ENCODE data around the gene P2RY13.

The P2RY13 gene

GRCh38 chr3:151293127-151293526 is 36.2 kb downstream of the P2RY13 start:
- H3K4ac ChIP-seq (ENCODE audit: low read length): no peak overlapping the region
- H3K9ac ChIP-seq (ENCODE audit: low read depth, low read length, poor library complexity): no peak overlapping the region
- H3K9me3 ChIP-seq (replicated peaks in 1 of 2; ENCODE audit: control insufficient read depth in 2 of 2, insufficient read depth in 1 of 2, low read depth in 1 of 2, low read length in 2 of 2): no peaks in the 10 kb centered on the region
- WGBS, 2 donors (ENCODE audit: extremely low coverage in 2 of 2, insufficient read length in 2 of 2, insufficient replicate concordance in 1 of 2): no CpG with 5 or more reads among the region's 6 CpGs
- no peak overlapping the region for H3K14ac ChIP-seq (ENCODE audit: low read length)
- H2BK120ac ChIP-seq (ENCODE audit: low read depth, low read length): no peak overlapping the region
- H2BK15ac ChIP-seq (ENCODE audit: low read length): no peak overlapping the region
- no peak overlapping the region for H2BK5ac ChIP-seq (ENCODE audit: low read length)
- H3K79me1 ChIP-seq (ENCODE audit: low read depth, low read length): no peaks in the 10 kb centered on the region
- no peak overlapping the region for H2AK5ac ChIP-seq (ENCODE audit: low read depth, low read length)
- H3K4me1 ChIP-seq (ENCODE audit: control insufficient read depth in 2 of 2, insufficient read depth in 1 of 2, low read depth in 1 of 2, low read length in 2 of 2): peaks cover 0 to 1% of the 10 kb centered on the region in 2 donors
- no peak overlapping the region for H2AFZ ChIP-seq (ENCODE audit: low read length)
- no peaks in the 10 kb centered on the region for H3K36me3 ChIP-seq (replicated peaks in 1 of 2; ENCODE audit: control insufficient read depth in 2 of 2, insufficient read depth in 2 of 2, low read length in 2 of 2)
- no peak overlapping the region for H3K27ac ChIP-seq (replicated peaks; ENCODE audit: low read length)
- H2BK12ac ChIP-seq (ENCODE audit: low read length): no peak overlapping the region
- no peak overlapping the region for H3K4me2 ChIP-seq (ENCODE audit: insufficient read depth, low read length, poor library complexity, severe bottlenecking)
- H3K27me3 ChIP-seq (ENCODE audit: control insufficient read depth in 3 of 3, insufficient read depth in 3 of 3, low read depth in 1 of 3, low read length in 3 of 3): no peaks in the 10 kb centered on the region
- H3K23ac ChIP-seq (ENCODE audit: low read depth, low read length, poor library complexity): no peak overlapping the region
- H4K91ac ChIP-seq (ENCODE audit: low read depth, low read length, poor library complexity): no peak overlapping the region
- no peak for DNase-seq (ENCODE audit: low spot score)
- no peak overlapping the region for H4K8ac ChIP-seq (ENCODE audit: low read depth, low read length)
- no peak overlapping the region for H3K18ac ChIP-seq (ENCODE audit: low read length)
- H3K4me3 ChIP-seq (ENCODE audit: low read length in 2 of 2): no peak overlapping the region

DNA sequence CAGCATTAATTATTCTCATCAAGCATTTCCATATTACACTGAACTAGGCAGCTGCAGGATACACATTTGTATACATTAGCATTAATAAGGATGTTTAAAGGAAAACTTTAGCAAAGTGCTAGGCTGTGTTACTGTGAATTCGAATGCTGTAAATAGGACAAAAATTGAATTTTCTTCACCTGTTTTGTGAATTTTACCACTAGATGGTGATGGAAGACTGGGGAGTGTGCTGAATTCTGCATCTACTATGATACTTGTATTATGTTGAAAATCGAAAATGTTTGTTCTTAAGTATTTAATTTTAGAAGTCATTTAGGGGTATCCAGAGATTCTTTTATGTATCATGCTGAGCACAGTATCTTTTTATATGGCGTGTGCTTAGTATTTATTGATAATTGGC is 38.7 kb downstream of the P2RY13 start:
- Histone ChIP-seq H3K14ac (ENCODE audit: low read length) (no peak overlapping the region), H3K27me3 (ENCODE audit: control insufficient read depth in 3 of 3, insufficient read depth in 3 of 3, low read depth in 1 of 3, low read length in 3 of 3) (no peaks in the 10 kb centered on the region), H3K27ac (replicated peaks; ENCODE audit: low read length) (no peak overlapping the region), H2AK5ac (ENCODE audit: low read depth, low read length) (no peak overlapping the region), H3K23ac (ENCODE audit: low read depth, low read length, poor library complexity) (no peak overlapping the region), H3K4me1 (ENCODE audit: control insufficient read depth in 2 of 2, insufficient read depth in 1 of 2, low read depth in 1 of 2, low read length in 2 of 2) (peaks cover 0 to 1% of the 10 kb centered on the region in 2 donors), H2BK5ac (ENCODE audit: low read length) (no peak overlapping the region), H3K4me3 (ENCODE audit: low read length in 2 of 2) (no peak overlapping the region), H3K79me1 (ENCODE audit: low read depth, low read length) (no peaks in the 10 kb centered on the region), H4K8ac (ENCODE audit: low read depth, low read length) (no peak overlapping the region), H3K9ac (ENCODE audit: low read depth, low read length, poor library complexity) (no peak overlapping the region), H3K4ac (ENCODE audit: low read length) (no peak overlapping the region), H3K18ac (ENCODE audit: low read length) (no peak overlapping the region), H3K9me3 (replicated peaks in 1 of 2; ENCODE audit: control insufficient read depth in 2 of 2, insufficient read depth in 1 of 2, low read depth in 1 of 2, low read length in 2 of 2) (no peaks in the 10 kb centered on the region), H3K36me3 (replicated peaks in 1 of 2; ENCODE audit: control insufficient read depth in 2 of 2, insufficient read depth in 2 of 2, low read length in 2 of 2) (no peaks in the 10 kb centered on the region), H2BK15ac (ENCODE audit: low read length) (no peak overlapping the region), H4K91ac (ENCODE audit: low read depth, low read length, poor library complexity) (no peak overlapping the region), H2AFZ (ENCODE audit: low read length) (no peak overlapping the region), H3K4me2 (ENCODE audit: insufficient read depth, low read length, poor library complexity, severe bottlenecking) (no peak overlapping the region), H2BK120ac (ENCODE audit: low read depth, low read length) (no peak overlapping the region), H2BK12ac (ENCODE audit: low read length) (no peak overlapping the region)
- WGBS, 2 donors (ENCODE audit: extremely low coverage in 2 of 2, insufficient read length in 2 of 2, insufficient replicate concordance in 1 of 2): no CpG with 5 or more reads among the region's 3 CpGs
- no peak for DNase-seq (ENCODE audit: low spot score)

- H4K8ac ChIP-seq (ENCODE audit: low read depth, low read length): no peak overlapping the region
- no peak overlapping the region for H2BK5ac ChIP-seq (ENCODE audit: low read length)
- no peak overlapping the region for H2BK12ac ChIP-seq (ENCODE audit: low read length)
- DNase-seq (ENCODE audit: low spot score): no peak
- H3K18ac ChIP-seq (ENCODE audit: low read length): no peak overlapping the region
- no peaks in the 10 kb centered on the region for H3K27me3 ChIP-seq (ENCODE audit: control insufficient read depth in 3 of 3, insufficient read depth in 3 of 3, low read depth in 1 of 3, low read length in 3 of 3)
- H3K9me3 ChIP-seq (replicated peaks in 1 of 2; ENCODE audit: control insufficient read depth in 2 of 2, insufficient read depth in 1 of 2, low read depth in 1 of 2, low read length in 2 of 2): no peaks in the 10 kb centered on the region
- H3K36me3 ChIP-seq (replicated peaks in 1 of 2; ENCODE audit: control insufficient read depth in 2 of 2, insufficient read depth in 2 of 2, low read length in 2 of 2): no peaks in the 10 kb centered on the region
- no peak overlapping the region for H3K4me3 ChIP-seq (ENCODE audit: low read length in 2 of 2)
- no CpG with 5 or more reads among the region's 3 CpGs for WGBS, 2 donors (ENCODE audit: extremely low coverage in 2 of 2, insufficient read length in 2 of 2, insufficient replicate concordance in 1 of 2)
- H3K27ac ChIP-seq (replicated peaks; ENCODE audit: low read length): no peak overlapping the region
- H3K4me2 ChIP-seq (ENCODE audit: insufficient read depth, low read length, poor library complexity, severe bottlenecking): no peak overlapping the region
- H2AFZ ChIP-seq (ENCODE audit: low read length): no peak overlapping the region
- no peak overlapping the region for H2BK120ac ChIP-seq (ENCODE audit: low read depth, low read length)
- no peak overlapping the region for H3K14ac ChIP-seq (ENCODE audit: low read length)
- H2AK5ac ChIP-seq (ENCODE audit: low read depth, low read length): no peak overlapping the region
- no peak overlapping the region for H3K4ac ChIP-seq (ENCODE audit: low read length)
- H2BK15ac ChIP-seq (ENCODE audit: low read length): no peak overlapping the region
- H3K4me1 ChIP-seq (ENCODE audit: control insufficient read depth in 2 of 2, insufficient read depth in 1 of 2, low read depth in 1 of 2, low read length in 2 of 2): peaks cover 0 to 1% of the 10 kb centered on the region in 2 donors
- H3K79me1 ChIP-seq (ENCODE audit: low read depth, low read length): no peaks in the 10 kb centered on the region
- no peak overlapping the region for H3K9ac ChIP-seq (ENCODE audit: low read depth, low read length, poor library complexity)
- H4K91ac ChIP-seq (ENCODE audit: low read depth, low read length, poor library complexity): no peak overlapping the region
- H3K23ac ChIP-seq (ENCODE audit: low read depth, low read length, poor library complexity): no peak overlapping the region
These were observed 39.9 kb downstream of the P2RY13 start for GRCh38 chr3:151289445-151289844.

DNA sequence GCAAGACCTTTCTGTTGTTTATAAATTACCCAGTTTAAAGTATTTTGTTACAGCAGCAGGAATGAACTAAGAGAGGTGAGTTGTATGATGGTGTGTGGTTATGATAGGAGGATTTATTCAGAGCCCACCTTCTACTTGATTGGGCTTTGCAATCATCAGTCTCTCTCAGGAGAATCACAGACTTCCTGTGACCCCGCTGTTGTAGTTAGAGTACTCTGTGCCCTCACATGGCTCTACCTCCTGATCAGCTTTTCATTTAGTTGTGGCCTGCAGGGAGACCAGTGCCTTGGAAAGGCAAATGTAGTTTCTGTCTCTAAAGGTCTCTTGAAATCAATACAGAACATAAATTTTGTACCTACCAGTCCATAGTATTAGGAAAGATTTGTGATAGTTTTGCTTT is 43.4 kb downstream of the P2RY13 start:
- H3K4me3 ChIP-seq (ENCODE audit: low read length in 2 of 2): no peak overlapping the region
- no peak overlapping the region for H3K27ac ChIP-seq (replicated peaks; ENCODE audit: low read length)
- H2AFZ ChIP-seq (ENCODE audit: low read length): no peak overlapping the region
- H2BK5ac ChIP-seq (ENCODE audit: low read length): no peak overlapping the region
- no peaks in the 10 kb centered on the region for H3K4me1 ChIP-seq (ENCODE audit: control insufficient read depth in 2 of 2, insufficient read depth in 1 of 2, low read depth in 1 of 2, low read length in 2 of 2)
- no peak overlapping the region for H3K4ac ChIP-seq (ENCODE audit: low read length)
- H2AK5ac ChIP-seq (ENCODE audit: low read depth, low read length): no peak overlapping the region
- no peak overlapping the region for H3K4me2 ChIP-seq (ENCODE audit: insufficient read depth, low read length, poor library complexity, severe bottlenecking)
- H3K23ac ChIP-seq (ENCODE audit: low read depth, low read length, poor library complexity): no peak overlapping the region
- H2BK12ac ChIP-seq (ENCODE audit: low read length): no peak overlapping the region
- H2BK15ac ChIP-seq (ENCODE audit: low read length): no peak overlapping the region
- H3K27me3 ChIP-seq (ENCODE audit: control insufficient read depth in 3 of 3, insufficient read depth in 3 of 3, low read depth in 1 of 3, low read length in 3 of 3): no peaks in the 10 kb centered on the region
- H3K14ac ChIP-seq (ENCODE audit: low read length): no peak overlapping the region
- H3K79me1 ChIP-seq (ENCODE audit: low read depth, low read length): no peaks in the 10 kb centered on the region
- no peak overlapping the region for H3K18ac ChIP-seq (ENCODE audit: low read length)
- no peak for DNase-seq (ENCODE audit: low spot score)
- H3K9me3 ChIP-seq (replicated peaks in 1 of 2; ENCODE audit: control insufficient read depth in 2 of 2, insufficient read depth in 1 of 2, low read depth in 1 of 2, low read length in 2 of 2): no peaks in the 10 kb centered on the region
- no peak overlapping the region for H3K9ac ChIP-seq (ENCODE audit: low read depth, low read length, poor library complexity)
- H4K8ac ChIP-seq (ENCODE audit: low read depth, low read length): no peak overlapping the region
- no CpG with 5 or more reads among the region's 1 CpG for WGBS, 2 donors (ENCODE audit: extremely low coverage in 2 of 2, insufficient read length in 2 of 2, insufficient replicate concordance in 1 of 2)
- no peaks in the 10 kb centered on the region for H3K36me3 ChIP-seq (replicated peaks in 1 of 2; ENCODE audit: control insufficient read depth in 2 of 2, insufficient read depth in 2 of 2, low read length in 2 of 2)
- no peak overlapping the region for H4K91ac ChIP-seq (ENCODE audit: low read depth, low read length, poor library complexity)
- H2BK120ac ChIP-seq (ENCODE audit: low read depth, low read length): no peak overlapping the region
